GM10266 (cell line): ENCODE results near the gene CHMP2A.

Experiments used
- DNase-seq: peaks from one replicate; pipeline ENCODE4 v3.0.0; 2012; ENCODE audit errors: extremely low spot score
- TF ChIP-seq, protein P1 (sequence below): IDR thresholded peaks from 2 replicates; pipeline ENCODE4 v1.5.1; 2012; ENCODE audit warnings: mild to moderate bottlenecking, low read depth; ENCODE audit not compliant: control insufficient read depth, insufficient read depth; ENCODE audit errors: missing control alignments

Gene CHMP2A

DNA sequence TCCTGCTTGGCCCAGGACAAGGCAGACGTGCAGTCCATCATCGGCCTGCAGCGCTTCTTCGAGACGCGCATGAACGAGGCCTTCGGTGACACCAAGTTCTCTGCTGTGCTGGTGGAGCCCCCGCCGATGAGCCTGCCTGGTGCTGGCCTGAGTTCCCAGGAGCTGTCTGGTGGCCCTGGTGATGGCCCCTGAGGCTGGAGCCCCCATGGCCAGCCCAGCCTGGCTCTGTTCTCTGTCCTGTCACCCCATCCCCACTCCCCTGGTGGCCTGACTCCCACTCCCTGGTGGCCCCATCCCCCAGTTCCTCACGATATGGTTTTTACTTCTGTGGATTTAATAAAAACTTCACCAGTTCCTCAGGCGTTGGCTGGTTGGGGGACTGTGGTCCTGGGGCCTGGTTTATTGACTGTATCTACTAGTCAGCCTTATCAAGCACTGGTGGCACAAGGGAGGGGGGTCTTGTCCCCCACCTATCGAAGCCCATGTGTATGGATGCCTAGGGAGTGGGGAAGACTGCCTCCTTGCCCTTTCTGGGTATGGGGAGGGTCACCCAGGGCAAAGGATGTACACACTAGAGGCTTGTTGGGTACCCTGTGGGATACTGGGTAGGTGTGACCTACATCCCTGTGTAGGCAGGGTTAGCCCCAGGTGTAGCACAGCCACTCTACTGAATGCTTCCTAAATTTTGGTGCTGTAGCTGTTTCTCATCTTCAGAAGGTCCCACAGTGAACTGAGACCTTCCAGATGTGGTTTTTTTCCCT lies 4.4 kb downstream of the CHMP2A start:
- DNase-seq, result no peak
- TF ChIP-seq, protein P1, sequence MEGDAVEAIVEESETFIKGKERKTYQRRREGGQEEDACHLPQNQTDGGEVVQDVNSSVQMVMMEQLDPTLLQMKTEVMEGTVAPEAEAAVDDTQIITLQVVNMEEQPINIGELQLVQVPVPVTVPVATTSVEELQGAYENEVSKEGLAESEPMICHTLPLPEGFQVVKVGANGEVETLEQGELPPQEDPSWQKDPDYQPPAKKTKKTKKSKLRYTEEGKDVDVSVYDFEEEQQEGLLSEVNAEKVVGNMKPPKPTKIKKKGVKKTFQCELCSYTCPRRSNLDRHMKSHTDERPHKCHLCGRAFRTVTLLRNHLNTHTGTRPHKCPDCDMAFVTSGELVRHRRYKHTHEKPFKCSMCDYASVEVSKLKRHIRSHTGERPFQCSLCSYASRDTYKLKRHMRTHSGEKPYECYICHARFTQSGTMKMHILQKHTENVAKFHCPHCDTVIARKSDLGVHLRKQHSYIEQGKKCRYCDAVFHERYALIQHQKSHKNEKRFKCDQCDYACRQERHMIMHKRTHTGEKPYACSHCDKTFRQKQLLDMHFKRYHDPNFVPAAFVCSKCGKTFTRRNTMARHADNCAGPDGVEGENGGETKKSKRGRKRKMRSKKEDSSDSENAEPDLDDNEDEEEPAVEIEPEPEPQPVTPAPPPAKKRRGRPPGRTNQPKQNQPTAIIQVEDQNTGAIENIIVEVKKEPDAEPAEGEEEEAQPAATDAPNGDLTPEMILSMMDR, result no peak

DNA sequence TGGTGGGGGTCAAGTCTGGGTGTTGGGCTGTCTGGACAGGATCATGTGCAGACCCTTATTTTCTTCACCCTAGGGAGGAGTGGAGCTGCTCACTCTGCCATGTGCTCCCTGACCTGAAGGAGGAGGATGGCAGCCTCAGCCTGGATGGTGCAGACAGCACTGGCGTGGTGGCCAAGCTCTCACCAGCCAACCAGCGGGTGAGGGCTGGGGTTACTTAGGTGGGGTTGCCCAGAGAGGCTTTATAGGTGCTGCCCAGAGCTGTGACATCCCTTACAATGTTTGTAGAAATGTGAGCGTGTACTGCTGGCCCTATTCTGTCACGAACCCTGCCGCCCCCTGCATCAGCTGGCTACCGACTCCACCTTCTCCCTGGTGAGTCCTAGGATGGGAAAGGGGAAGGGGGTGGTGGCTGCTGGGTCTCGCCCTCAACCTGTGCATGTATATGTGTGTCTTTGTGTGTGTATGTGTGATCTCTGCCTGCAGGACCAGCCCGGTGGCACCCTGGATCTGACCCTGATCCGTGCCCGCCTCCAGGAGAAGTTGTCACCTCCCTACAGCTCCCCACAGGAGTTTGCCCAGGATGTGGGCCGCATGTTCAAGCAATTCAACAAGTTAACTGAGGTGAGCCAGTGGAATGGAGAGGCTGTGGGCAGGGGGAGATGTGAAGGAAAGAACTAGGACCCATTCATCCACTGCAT lies 5.1 kb downstream of the CHMP2A start:
- TF ChIP-seq, protein P1, result no peak
- no peak for DNase-seq

DNA sequence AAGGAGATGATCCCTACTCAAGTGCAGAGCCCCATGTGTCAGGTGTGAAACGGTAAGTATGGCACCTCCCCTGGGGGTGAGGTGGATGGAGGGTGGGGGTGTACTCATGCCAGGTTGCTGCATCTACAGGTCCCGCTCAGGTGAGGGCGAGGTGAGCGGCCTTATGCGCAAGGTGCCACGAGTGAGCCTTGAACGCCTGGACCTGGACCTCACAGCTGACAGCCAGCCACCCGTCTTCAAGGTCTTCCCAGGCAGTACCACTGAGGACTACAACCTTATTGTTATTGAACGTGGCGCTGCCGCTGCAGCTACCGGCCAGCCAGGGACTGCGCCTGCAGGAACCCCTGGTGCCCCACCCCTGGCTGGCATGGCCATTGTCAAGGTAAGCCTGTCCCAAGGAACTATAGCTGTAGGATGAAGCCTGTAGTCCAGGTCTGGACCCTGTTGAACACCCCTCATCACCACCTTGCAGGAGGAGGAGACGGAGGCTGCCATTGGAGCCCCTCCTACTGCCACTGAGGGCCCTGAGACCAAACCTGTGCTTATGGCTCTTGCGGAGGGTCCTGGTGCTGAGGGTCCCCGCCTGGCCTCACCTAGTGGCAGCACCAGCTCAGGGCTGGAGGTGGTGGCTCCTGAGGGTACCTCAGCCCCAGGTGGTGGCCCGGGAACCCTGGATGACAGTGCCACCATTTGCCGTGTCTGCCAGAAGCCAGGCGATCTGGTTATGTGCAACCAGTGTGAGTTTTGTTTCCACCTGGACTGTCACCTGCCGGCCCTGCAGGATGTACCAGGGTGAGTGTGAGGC lies 5.8 kb downstream of the CHMP2A start:
- no peak for DNase-seq
- TF ChIP-seq, protein P1, result no peak

DNA sequence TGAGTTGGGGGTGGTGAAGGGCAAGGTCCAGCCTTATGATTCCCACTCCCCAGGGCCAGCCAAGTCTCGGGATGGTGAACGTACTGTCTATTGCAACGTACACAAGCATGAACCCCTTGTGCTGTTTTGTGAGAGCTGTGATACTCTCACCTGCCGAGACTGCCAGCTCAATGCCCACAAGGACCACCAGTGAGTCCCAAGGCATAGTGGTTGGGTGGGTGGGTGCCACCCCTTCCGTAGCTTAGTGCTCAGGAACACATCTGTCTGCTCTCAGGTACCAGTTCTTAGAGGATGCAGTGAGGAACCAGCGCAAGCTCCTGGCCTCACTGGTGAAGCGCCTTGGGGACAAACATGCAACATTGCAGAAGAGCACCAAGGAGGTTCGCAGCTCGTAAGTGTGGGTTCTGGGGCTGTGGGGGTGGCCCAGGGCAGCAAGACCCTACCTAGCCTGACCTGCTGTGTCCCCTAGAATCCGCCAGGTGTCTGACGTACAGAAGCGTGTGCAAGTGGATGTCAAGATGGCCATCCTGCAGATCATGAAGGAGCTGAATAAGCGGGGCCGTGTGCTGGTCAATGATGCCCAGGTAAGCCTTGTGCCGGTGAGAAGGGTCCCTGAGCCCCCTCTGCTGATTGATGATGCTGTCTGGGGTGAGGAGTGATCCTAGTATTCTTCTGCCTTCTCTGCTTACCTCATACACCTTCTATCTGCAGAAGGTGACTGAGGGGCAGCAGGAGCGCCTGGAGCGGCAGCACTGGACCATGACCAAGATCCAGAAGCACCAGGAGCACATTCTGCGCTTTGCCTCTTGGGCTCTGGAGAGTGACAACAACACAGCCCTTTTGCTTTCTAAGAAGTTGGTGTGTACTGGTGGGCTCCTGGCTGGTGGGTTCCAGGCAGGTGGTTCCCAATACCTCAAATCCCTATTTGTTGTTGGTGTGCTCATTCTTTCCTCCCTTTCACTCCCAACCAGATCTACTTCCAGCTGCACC lies 7.3 kb downstream of the CHMP2A start:
- DNase-seq, result no peak
- TF ChIP-seq, protein P1, result no peak

DNA sequence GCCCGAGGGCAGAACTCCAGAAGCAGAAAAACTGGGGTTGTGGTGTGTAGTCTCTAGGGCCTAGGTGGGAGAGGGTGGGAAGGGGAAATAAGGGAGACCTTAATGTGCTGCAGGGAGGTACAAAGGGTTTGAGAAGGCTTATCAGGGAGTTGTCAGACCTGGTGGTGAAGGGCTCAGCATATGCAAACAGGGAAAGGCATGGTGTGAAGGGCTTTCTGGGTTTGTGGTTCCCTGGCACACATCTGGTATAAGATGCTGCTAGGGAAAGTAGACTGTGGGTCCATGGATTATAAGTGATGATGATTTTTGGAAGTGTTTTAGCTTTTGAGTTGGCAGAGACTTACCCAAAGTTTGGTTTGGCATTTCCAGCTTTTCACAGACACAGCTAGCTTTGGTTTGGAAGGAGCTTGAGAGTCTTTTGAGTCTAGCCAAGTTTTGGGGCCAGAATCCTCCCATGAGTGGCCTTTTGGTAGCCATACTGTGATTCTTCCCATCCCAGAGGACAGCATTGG lies 8.8 kb downstream of the CHMP2A start:
- TF ChIP-seq, protein P1, result no peak
- DNase-seq, result no peak

DNA sequence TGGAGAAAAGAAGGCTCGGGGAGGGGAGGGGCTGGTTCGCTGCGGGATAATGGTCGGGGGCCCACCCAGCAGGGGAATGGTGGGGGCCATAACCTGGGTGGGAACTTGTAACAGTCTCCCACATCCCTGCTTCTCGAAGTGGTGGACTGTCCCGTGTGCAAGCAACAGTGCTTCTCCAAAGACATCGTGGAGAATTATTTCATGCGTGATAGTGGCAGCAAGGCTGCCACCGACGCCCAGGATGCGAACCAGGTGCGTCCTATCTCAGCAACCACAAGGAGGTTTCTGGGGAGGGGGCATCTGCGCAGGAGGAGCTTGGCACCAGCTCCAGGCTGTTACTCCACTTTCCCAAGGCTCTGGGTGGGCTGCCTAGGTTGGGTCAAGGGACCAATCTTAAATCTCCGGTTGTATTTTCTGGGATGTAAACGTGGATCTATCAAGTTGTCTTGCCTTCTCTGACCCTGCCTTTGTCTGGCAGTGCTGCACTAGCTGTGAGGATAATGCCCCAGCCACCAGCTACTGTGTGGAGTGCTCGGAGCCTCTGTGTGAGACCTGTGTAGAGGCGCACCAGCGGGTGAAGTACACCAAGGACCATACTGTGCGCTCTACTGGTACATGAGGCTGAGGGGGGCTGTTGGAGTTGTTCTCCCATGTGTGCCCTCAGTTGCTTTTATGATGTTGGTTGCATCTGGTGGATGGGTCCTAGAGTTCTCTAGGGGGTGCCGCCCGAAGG lies 9.5 kb downstream of the CHMP2A start:
- TF ChIP-seq, protein P1, result no peak
- DNase-seq, result no peak
